NT2/D1 (cell line): ENCODE results near the gene PRR20G.
"Not testable (repeated sequence)": the region's sequence is repeated elsewhere in the genome, so short reads cannot be mapped to it uniquely, and the experiment has no call there.

ENCODE experiments used
- DNase-seq: peaks from one replicate; pipeline ENCODE4 v3.0.0-alpha.2; 2011; ENCODE audit warnings: low read depth, low spot score
- H3K27me3 ChIP-seq: 2 replicates; pipeline ENCODE4 v1.6.0; 2011; ENCODE audit warnings: mild to moderate bottlenecking; ENCODE audit not compliant: insufficient read length, insufficient read depth
- H3K36me3 ChIP-seq: 2 replicates; pipeline ENCODE4 v1.6.1; 2011; ENCODE audit warnings: mild to moderate bottlenecking, low read length, mixed read lengths; ENCODE audit not compliant: insufficient read depth, insufficient read length
- H3K4me1 ChIP-seq: 2 replicates; pipeline ENCODE4 v1.5.1; 2011; ENCODE audit not compliant: insufficient read depth, insufficient read length
- H3K4me3 ChIP-seq: 2 replicates; pipeline ENCODE4 v1.5.1; 2011; ENCODE audit warnings: low read depth; ENCODE audit not compliant: insufficient read length
- H3K9ac ChIP-seq: 2 replicates; pipeline ENCODE4 v1.6.0; 2011; ENCODE audit warnings: low read depth; ENCODE audit not compliant: insufficient read length
- H3K9me3 ChIP-seq: 2 replicates; pipeline ENCODE4 v1.5.1; 2011; ENCODE audit warnings: mild to moderate bottlenecking, low read length; ENCODE audit not compliant: insufficient read depth
- SUZ12 ChIP-seq: IDR thresholded peaks from 2 replicates; pipeline ENCODE4 v1.6.1; 2011; ENCODE audit not compliant: insufficient read length, insufficient read depth; ENCODE audit errors: extremely low read depth
- YY1 ChIP-seq: IDR thresholded peaks from 2 replicates; pipeline ENCODE4 v1.6.1; 2011; ENCODE audit not compliant: insufficient read length, insufficient read depth
- ZNF274 ChIP-seq: IDR thresholded peaks from 2 replicates; pipeline ENCODE4 v1.6.1; 2011; ENCODE audit warnings: mild to moderate bottlenecking, low read depth, low read length

Gene PRR20G

DNA sequence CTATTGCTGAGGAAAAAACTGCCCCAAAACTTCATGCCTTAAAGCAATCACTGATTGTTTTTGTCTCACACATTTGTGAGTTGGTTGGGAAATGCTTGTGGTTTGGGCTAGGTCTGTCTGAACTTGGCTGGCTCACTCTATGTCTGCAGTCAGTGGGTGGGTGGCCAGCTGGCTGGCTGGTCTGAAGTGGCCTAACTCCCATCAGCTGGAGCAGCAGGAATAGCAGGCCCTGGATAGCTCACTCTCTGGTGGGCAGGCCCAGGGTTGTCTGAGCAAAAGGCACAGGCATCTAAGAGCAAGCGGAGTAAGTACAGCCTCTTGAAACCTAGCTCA lies 37.7 kb upstream of the PRR20G start:
- H3K36me3 ChIP-seq = no peaks in the 10 kb centered on the region
- peaks cover 21% of the 10 kb centered on the region for H3K9me3 ChIP-seq
- H3K9ac ChIP-seq = no peak overlapping the region
- DNase-seq = no peak
- no peaks in the 10 kb centered on the region for H3K4me1 ChIP-seq
- no peak overlapping the region for H3K4me3 ChIP-seq
- TF ChIP-seq YY1 (no peak), SUZ12 (no peak), ZNF274 (no peak)
- H3K27me3 ChIP-seq = no peaks in the 10 kb centered on the region

DNA sequence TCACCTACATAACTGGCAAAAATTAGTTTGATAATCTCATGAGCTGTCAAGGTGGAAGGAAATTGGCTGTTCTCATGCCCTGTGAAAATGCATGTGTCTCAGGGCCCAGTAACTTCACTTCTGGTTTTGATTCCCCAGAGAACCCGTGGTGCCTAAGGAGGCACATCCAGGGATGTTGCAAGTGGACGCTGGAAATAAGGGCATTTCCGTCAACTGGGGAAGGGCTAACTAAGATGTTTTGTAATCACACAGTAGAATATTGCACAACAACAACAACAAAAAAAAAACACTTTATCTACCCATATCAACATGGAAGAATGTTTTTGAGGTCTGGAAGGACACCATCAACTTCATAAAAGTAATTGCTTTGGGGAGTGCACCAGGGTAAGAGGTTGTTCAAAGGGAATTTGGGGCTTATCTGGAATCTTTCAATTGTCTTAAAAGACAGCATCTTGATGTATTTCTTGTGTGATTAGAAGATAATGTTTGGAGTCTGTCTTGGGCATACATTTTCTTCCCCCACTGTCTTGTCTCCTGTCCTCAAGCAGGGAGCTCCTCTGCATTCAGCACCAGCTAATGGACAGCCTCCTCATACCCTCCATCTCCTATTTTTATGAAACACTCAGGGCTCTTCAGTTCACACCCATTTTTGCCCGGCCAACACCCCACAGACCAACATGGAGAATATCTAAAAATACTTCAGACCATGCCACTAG lies 37.2 kb upstream of the PRR20G start:
- no peak for TF ChIP-seq YY1
- no peak for TF ChIP-seq SUZ12
- no peak for TF ChIP-seq ZNF274
- no peak for DNase-seq
- Histone ChIP-seq H3K9ac (no peak overlapping the region), H3K27me3 (no peaks in the 10 kb centered on the region), H3K36me3 (no peaks in the 10 kb centered on the region), H3K4me1 (no peaks in the 10 kb centered on the region), H3K9me3 (peaks cover 16% of the 10 kb centered on the region), H3K4me3 (no peak overlapping the region)

DNA sequence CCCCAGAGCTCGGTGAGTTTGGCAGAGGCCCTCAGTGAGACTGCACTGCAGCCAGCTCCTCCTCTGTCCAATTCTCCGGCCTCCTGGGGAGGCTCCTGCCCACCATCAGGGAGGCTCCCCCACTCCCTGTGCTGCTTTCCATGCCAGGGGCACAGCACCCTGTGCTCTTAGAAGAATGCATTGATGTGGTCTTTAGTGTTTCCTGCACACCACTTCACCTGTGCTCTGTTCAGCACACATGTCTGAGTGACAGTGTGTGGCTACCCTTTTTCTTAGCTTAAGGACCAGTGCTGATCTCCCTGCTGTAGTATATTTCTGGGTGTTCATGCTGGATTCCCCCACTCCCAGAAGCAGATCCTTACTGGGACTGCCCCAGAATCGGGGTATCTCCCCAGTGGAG lies 36.2 kb upstream of the PRR20G start:
- Histone ChIP-seq H3K9me3 (peaks cover 13% of the 10 kb centered on the region), H3K36me3 (no peaks in the 10 kb centered on the region), H3K4me1 (no peaks in the 10 kb centered on the region), H3K4me3 (no peak overlapping the region), H3K9ac (no peak overlapping the region), H3K27me3 (no peaks in the 10 kb centered on the region)
- TF ChIP-seq YY1 (no peak), SUZ12 (no peak), ZNF274 (no peak)
- DNase-seq = no peak

DNA sequence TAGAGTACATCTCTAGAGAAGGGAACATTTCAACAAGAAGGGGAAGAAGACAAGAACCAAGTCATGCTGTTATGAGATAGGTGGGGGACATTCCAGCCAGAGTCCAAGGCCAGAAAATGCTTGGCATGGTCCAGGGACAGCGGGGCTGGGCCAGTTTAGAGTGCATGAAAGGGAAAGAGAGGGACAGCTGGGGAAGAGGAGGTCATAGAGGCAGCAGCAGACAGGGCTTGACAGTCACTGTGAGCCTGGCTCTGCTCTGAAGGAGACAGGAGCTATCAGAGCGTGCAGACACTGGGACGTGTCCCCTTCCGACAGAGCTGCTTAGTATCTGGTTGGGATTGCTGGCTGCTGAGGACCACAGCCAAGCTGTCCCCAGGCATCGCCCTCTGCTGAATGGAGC lies 35.7 kb upstream of the PRR20G start:
- no peak overlapping the region for H3K4me3 ChIP-seq
- no peaks in the 10 kb centered on the region for H3K4me1 ChIP-seq
- TF ChIP-seq SUZ12 (no peak), ZNF274 (no peak), YY1 (no peak)
- no peak overlapping the region for H3K9ac ChIP-seq
- no peaks in the 10 kb centered on the region for H3K36me3 ChIP-seq
- no peak for DNase-seq
- H3K27me3 ChIP-seq = no peaks in the 10 kb centered on the region
- peaks cover 13% of the 10 kb centered on the region for H3K9me3 ChIP-seq

DNA sequence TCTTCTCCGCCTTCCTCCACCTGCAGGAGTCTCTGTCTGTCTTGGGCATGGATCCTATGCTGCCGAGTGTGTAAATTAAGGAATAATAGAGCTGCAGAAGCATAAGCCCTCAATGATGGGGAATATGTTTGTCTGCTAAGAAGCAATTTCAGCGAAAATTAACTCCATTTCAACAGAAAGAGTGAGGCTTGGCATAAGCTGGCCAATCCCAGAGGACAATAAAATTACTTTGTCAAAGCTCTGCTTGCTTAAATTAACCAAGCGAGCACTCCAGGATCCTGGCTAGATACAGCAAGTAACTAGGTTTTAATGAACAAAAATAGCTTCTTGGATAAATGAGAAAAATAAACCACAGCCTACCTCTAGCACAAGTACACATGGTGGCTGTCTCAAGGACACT lies 33.5 kb upstream of the PRR20G start:
- H3K27me3 ChIP-seq = no peaks in the 10 kb centered on the region
- no peak overlapping the region for H3K4me3 ChIP-seq
- no peak for DNase-seq
- H3K9ac ChIP-seq = no peak overlapping the region
- H3K9me3 ChIP-seq = peaks cover 9% of the 10 kb centered on the region
- H3K4me1 ChIP-seq = no peaks in the 10 kb centered on the region
- no peak for TF ChIP-seq YY1
- TF ChIP-seq ZNF274 = no peak
- TF ChIP-seq SUZ12 = no peak
- H3K36me3 ChIP-seq = no peaks in the 10 kb centered on the region

DNA sequence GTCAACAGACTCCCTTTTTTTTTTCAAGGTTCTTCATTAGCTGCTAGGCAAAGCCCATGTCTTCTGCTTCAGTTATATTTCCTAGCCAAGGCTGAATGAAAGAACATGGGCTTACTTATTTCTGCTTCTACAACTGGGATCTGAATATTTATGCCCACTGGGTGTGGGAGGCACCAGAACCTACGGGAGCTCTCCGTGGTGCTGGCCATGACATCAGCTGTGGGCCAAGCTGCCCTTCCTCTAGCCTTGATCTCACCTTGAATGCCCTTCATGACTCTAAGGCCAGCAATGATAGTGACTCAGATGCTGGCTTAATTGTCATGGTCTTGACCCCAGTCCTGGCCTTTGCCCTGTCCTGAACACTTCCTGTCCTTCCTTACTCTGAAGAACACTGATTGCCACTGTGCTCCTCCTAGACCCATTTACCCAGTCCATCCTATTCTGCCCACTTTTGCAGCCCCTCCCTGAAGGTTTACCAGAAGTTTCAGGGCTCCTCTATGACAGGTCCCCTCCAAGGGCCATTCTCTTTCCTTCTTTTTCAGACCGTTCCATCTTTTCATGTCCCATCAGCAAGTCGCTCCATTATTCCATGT lies 32.8 kb upstream of the PRR20G start:
- Histone ChIP-seq H3K4me3 (no peak overlapping the region), H3K9ac (no peak overlapping the region), H3K36me3 (no peaks in the 10 kb centered on the region), H3K27me3 (no peaks in the 10 kb centered on the region), H3K9me3 (peaks cover 1% of the 10 kb centered on the region; the same call in 1 of the 2 replicates), H3K4me1 (no peaks in the 10 kb centered on the region)
- TF ChIP-seq SUZ12 (no peak), ZNF274 (no peak), YY1 (no peak)
- peak; percentile 6 for DNase-seq

DNA sequence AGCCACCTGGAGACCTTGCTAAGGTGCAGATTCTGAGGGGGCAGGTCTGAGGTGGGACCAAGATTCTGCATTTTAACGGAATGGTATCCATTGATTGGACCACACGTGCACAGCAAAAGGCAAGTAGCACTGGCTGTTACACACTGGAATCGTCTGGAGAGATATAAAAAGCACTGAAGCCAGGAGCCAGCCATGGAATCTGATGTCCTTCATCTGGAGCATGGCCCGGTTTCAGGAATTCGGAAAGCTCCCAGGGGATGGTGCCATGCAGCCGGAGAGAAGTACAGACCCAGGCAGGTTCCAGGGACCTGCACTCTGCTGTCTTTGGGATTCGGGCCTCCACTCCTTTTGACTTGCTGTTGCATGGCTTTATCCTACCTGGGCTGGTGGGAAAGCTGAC lies 28.8 kb upstream of the PRR20G start:
- Histone ChIP-seq H3K9ac (no peak overlapping the region), H3K4me3 (no peak overlapping the region), H3K36me3 (no peaks in the 10 kb centered on the region), H3K27me3 (no peaks in the 10 kb centered on the region), H3K4me1 (no peaks in the 10 kb centered on the region), H3K9me3 (no peaks in the 10 kb centered on the region)
- DNase-seq = no peak
- no peak for TF ChIP-seq ZNF274
- no peak for TF ChIP-seq SUZ12
- TF ChIP-seq YY1 = no peak

DNA sequence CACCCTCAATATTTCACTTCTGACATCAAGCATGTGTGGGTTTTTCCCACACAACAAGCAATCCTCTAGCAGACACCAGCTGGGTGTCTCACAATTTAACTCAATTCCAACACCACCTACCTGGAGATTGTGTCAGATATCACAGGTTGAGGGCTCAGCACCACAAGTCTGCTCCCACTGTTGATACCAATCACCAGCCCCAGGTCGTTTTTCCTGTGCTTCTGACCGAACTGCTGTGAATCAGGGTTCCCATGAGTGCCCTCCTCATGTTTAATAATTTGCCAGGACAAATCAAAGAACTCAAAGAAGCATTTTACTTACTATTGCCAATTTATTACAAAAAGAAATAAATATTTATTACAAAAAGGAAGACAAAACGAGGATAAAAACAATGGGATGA lies 25.0 kb upstream of the PRR20G start:
- H3K9ac ChIP-seq = no peak overlapping the region
- H3K4me1 ChIP-seq = no peaks in the 10 kb centered on the region
- H3K4me3 ChIP-seq = no peak overlapping the region
- DNase-seq = no peak
- no peaks in the 10 kb centered on the region for H3K27me3 ChIP-seq
- TF ChIP-seq ZNF274 (no peak), YY1 (no peak), SUZ12 (no peak)
- peaks cover 8% of the 10 kb centered on the region; the same call in 1 of the 2 replicates for H3K9me3 ChIP-seq
- no peaks in the 10 kb centered on the region for H3K36me3 ChIP-seq

DNA sequence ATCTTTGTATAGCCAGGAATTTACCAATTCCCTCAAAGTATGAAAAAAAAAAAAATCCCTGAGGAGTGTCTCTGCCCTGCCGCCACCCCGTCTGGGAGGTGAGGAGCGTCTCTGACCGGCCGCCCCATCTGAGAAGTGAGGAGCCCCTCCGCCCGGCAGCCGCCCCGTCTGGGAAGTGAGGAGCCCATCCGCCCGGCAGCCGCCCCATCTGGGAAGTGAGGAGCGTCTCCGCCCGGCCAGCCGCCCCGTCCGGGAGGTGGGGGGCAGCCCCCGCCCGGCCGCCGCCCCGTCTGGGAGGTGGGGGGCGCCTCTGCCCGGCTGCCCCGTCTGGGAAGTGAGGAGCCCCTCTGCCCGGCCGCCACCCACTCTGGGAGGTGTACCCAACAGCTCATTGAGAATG lies 21.0 kb upstream of the PRR20G start:
- not testable (repeated sequence) for H3K9me3 ChIP-seq, H3K27me3 ChIP-seq, H3K9ac ChIP-seq, H3K4me1 ChIP-seq, H3K36me3 ChIP-seq, DNase-seq, H3K4me3 ChIP-seq
